Lower leg skin (tissue), 3 donors: ENCODE measurements around the gene TTC7B.

Experiments used
- CTCF ChIP-seq, 3 donors: fragments of 450-650 bp; IDR thresholded peaks; one replicate each; pipeline ENCODE4 v1.5.1; 2016; ENCODE audit warnings: antibody characterized with exemption in 3 of 3, mild to moderate bottlenecking in 3 of 3, moderate library complexity in 2 of 3
- POLR2A ChIP-seq, 2 donors: fragments of 450-650 bp; IDR thresholded peaks; one replicate each; pipeline ENCODE4 v1.6.1; 2016 to 2017; ENCODE audit warnings: antibody characterized with exemption in 2 of 2, mild to moderate bottlenecking in 1 of 2, moderate library complexity in 1 of 2

DNA sequence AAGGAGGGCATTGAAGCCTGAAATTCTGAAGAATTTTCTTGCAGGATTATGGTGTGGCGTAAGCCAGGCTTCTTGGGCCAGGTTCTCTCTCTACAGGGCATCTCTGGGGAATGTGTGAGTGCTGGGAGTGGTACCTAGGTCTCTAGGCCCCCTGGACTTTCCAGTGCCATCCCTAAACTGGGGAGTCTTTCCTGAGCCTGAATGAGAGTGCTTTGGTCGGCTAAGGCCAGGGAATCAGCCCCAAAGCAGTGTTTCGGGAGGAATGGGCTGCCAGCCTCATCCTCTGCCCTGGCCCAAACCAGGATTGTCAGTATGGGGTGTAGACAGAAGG is 325.5 kb downstream of the TTC7B start:
- TF ChIP-seq POLR2A (IDR thresholded peaks at IDR 0.05) = no peak
- TF ChIP-seq CTCF (IDR thresholded peaks at IDR 0.05) = no peak
